Breast epithelium (tissue), 4 donors: ENCODE measurements around the gene LRRTM4. TPM values are rescaled to one million over a fixed set of nuclear protein-coding genes. Genes with fewer than 3 reads are reported as not detected.

ENCODE experiments used
- DNase-seq, 2 donors: peaks; one replicate each; pipeline ENCODE4 v3.0.0-alpha.2; 2019; ENCODE audit warnings: low spot score in 2 of 2
- H3K27ac ChIP-seq, 2 donors: fragments of 200-600 bp; sonication (generic) in 1 of 2; one replicate each; pipeline ENCODE4 v1.5.1; 2016 to 2019; ENCODE audit warnings: mild to moderate bottlenecking in 1 of 2
- H3K27me3 ChIP-seq, 2 donors: fragments of 200-600 bp; sonication (generic) in 1 of 2; one replicate each; pipeline versions ENCODE4 v1.5.1 to v1.6.0; 2017 to 2019; ENCODE audit warnings: control low read depth in 1 of 2, mild to moderate bottlenecking in 1 of 2
- H3K36me3 ChIP-seq: fragments of 200-600 bp; one replicate; pipeline ENCODE4 v1.5.1; 2019
- H3K4me1 ChIP-seq, 2 donors: fragments of 200-600 bp; sonication (generic); one replicate each; pipeline ENCODE4 v1.5.1; 2016 to 2019; ENCODE audit warnings: control low read depth in 1 of 2
- H3K4me3 ChIP-seq, 3 donors: fragments of 200-600 bp; sonication (generic); 1 replicate in 2 of 3; 2 replicates in 1 of 3; pipeline ENCODE4 v1.5.1; 2016 to 2019; ENCODE audit warnings: mild to moderate bottlenecking in 3 of 3, moderate library complexity in 2 of 3
- H3K9me3 ChIP-seq, 2 donors: fragments of 200-600 bp; sonication (generic) in 1 of 2; one replicate each; pipeline ENCODE4 v1.5.1; 2016 to 2019; ENCODE audit warnings: control low read depth in 1 of 2
- POLR2A ChIP-seq: fragments of 450-650 bp; IDR thresholded peaks from one replicate; pipeline ENCODE4 v1.6.1; 2016; ENCODE audit warnings: antibody characterized with exemption, mild to moderate bottlenecking, moderate library complexity
- POLR2AphosphoS5 ChIP-seq, 3 donors: sonication (generic); formaldehyde crosslinking; IDR thresholded peaks; one replicate each; pipeline ENCODE4 v1.6.1; 2017; ENCODE audit warnings: antibody characterized with exemption in 3 of 3
- intact Hi-C: fragments of 100-400 bp; cut with DNase I; formaldehyde crosslinking; loops from one replicate; pipeline ENCODE4 v1.15.1; 2023; ENCODE audit warnings: low total_unique reads
- total RNA-seq, 3 donors: library from RNA; depleted of rRNA; stranded (reverse); fragments of >200 nt; gene quantifications; one replicate each; pipeline ENCODE4 v1.1.0, GENCODE V29; 2016
- TF ChIP-seq, protein P1 (sequence below), 3 donors: fragments of 450-650 bp; IDR thresholded peaks; one replicate each; pipeline ENCODE4 v1.5.1; 2016 to 2017; ENCODE audit warnings: antibody characterized with exemption in 3 of 3, mild to moderate bottlenecking in 3 of 3, moderate library complexity in 3 of 3

LRRTM4 gene
- total RNA-seq, 3 donors from 2014 or later: 0.16 to 1.6 TPM; not detected in 1

DNA sequence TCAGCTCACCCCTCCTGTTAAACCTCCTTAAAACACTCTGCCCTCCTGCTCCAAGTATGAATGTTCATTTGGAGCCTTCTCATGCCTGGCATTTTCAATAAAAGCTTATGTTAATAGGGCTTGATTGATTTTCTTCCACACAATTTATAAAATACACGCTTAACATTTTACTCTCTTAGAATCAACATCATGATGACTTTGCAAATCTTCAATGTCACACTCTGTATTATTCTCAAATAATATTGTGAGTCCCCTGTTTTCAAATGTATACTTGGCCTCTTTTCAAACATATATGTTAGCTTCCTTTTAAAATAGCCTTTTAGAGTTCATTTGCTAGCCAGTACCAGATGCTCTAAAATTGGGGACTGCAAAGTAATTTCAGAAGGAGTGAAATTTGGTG is 520.3 kb downstream of the LRRTM4 start:
- Histone ChIP-seq H3K4me3 (no peak overlapping the region), H3K9me3 (no peaks in the 10 kb centered on the region), H3K4me1 (no peaks in the 10 kb centered on the region), H3K36me3 (no peaks in the 10 kb centered on the region), H3K27ac (no peak overlapping the region), H3K27me3 (no peaks in the 10 kb centered on the region)
- intact Hi-C loops: loop anchor here (5.0 kb wide), 1 partner anchor 1075 kb away; no protein-coding TSS in a partner anchor
- TF ChIP-seq, protein P1, sequence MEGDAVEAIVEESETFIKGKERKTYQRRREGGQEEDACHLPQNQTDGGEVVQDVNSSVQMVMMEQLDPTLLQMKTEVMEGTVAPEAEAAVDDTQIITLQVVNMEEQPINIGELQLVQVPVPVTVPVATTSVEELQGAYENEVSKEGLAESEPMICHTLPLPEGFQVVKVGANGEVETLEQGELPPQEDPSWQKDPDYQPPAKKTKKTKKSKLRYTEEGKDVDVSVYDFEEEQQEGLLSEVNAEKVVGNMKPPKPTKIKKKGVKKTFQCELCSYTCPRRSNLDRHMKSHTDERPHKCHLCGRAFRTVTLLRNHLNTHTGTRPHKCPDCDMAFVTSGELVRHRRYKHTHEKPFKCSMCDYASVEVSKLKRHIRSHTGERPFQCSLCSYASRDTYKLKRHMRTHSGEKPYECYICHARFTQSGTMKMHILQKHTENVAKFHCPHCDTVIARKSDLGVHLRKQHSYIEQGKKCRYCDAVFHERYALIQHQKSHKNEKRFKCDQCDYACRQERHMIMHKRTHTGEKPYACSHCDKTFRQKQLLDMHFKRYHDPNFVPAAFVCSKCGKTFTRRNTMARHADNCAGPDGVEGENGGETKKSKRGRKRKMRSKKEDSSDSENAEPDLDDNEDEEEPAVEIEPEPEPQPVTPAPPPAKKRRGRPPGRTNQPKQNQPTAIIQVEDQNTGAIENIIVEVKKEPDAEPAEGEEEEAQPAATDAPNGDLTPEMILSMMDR (IDR thresholded peaks at IDR 0.05): no peak
- TF ChIP-seq POLR2AphosphoS5 (IDR thresholded peaks at IDR 0.05) (no peak), POLR2A (no peak)
- DNase-seq: no peak

DNA sequence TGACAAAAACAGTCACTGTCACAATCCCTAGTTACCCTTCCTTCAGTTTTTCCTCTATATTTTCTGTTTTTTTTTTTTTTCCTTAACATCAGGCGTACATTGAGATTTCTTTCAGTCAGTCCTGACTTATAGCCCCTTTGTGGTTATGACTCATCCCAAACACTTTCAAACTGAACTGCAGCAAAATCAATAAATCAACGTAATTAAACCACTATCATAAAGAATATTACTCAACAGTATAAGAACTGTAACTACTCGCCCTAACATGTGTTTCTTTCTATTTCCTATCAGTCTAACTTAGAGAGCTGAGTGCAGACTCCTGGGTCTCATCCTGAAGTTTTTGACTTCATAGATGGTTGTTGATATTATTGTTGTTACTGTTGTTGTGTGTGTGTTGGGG is 523.5 kb downstream of the LRRTM4 start:
- intact Hi-C loops: no loop called here
- no peaks in the 10 kb centered on the region for H3K27me3 ChIP-seq
- H3K36me3 ChIP-seq: no peaks in the 10 kb centered on the region
- no peak overlapping the region for H3K27ac ChIP-seq
- no peak for DNase-seq
- H3K4me1 ChIP-seq: no peaks in the 10 kb centered on the region
- TF ChIP-seq POLR2A (no peak), POLR2AphosphoS5 (IDR thresholded peaks at IDR 0.05) (no peak)
- TF ChIP-seq, protein P1 (IDR thresholded peaks at IDR 0.05): no peak
- H3K9me3 ChIP-seq: no peaks in the 10 kb centered on the region
- no peak overlapping the region for H3K4me3 ChIP-seq

DNA sequence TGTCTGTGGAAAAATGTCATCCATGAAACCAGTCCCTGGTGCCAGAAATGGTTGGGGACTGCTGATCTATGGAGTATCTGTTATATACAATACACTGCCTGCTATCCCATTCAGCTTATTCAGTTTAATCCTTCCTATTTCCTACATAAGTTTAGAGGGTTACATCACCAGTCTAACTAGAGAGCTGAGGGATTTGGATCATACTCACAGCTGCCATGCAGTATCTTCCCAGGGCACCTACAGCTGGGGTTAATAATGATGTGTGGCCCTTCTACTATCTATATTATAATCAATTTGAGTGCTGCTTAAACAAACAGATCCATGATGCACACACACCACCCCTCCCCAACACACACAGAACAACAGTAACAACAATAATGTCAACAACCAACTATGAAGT is 524.0 kb downstream of the LRRTM4 start:
- no peaks in the 10 kb centered on the region for H3K36me3 ChIP-seq
- H3K27me3 ChIP-seq: no peaks in the 10 kb centered on the region
- intact Hi-C loops: no loop called here
- H3K4me1 ChIP-seq: no peaks in the 10 kb centered on the region
- H3K4me3 ChIP-seq: no peak overlapping the region
- TF ChIP-seq, protein P1 (IDR thresholded peaks at IDR 0.05): no peak
- no peak for TF ChIP-seq POLR2A
- no peak for TF ChIP-seq POLR2AphosphoS5 (IDR thresholded peaks at IDR 0.05)
- no peak for DNase-seq
- no peaks in the 10 kb centered on the region for H3K9me3 ChIP-seq
- no peak overlapping the region for H3K27ac ChIP-seq

DNA sequence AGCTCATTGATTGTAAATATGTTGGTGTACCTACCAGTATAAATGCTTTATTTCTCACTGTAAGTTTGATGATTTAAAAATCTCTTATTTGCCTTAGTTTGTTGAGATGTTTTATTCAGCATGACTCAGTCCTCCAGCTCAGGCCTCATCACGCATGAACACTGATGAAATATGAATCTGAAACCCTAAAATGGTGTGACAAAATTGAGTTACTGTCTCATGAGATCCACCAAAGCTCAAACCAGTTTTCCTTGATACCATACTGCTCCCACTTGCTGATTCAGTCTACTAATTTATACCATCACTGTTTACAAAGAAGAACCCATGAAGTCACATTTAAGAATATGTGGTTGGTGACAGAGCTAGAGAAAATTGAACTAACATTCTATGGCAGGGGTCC is 524.9 kb downstream of the LRRTM4 start:
- intact Hi-C loops: no loop called here

DNA sequence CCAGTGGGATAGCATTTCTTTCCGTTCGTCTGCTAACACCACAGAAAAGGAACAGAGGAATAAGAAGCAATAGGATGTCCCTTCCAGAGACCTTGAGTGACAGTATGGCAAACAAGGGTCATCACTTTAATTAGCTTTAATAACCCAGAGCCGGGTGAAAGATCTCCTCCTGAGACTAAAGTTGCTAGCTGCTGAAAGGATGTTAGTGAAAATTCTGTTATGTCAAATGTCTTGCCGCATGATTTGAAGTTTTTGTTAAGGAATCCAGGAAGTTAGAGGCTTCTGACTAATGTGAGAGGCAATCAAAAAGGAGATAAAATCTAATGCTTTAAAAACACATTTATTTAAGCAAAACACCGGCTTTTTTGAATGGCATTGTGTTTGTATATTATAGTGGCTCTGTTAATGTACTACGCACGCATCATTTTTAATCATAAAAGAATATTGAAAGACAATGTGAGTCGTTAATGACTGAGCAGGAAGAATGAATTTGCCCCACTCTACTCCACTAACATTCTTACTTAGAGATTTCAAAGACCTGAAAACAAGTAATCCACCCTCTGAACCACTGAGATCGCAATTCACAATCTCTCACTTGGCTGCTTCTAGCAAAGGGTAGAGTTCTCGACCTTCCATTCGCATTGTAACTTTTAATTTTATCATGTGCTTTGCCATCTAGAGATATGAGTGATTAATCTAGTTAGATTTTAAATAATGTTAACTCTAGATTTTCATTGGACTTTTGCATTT is 536.6 kb downstream of the LRRTM4 start:
- no peak for DNase-seq
- no peaks in the 10 kb centered on the region for H3K36me3 ChIP-seq
- H3K27ac ChIP-seq: no peak overlapping the region
- H3K27me3 ChIP-seq: no peaks in the 10 kb centered on the region
- H3K9me3 ChIP-seq: no peaks in the 10 kb centered on the region
- no peak overlapping the region for H3K4me3 ChIP-seq
- TF ChIP-seq, protein P1 (IDR thresholded peaks at IDR 0.05): no peak
- TF ChIP-seq POLR2AphosphoS5 (IDR thresholded peaks at IDR 0.05) (no peak), POLR2A (no peak)
- H3K4me1 ChIP-seq: no peaks in the 10 kb centered on the region
- intact Hi-C loops: no loop called here

More for the DNA sequence above, 524.9 kb downstream of the LRRTM4 start:
- no peak for TF ChIP-seq POLR2AphosphoS5 (IDR thresholded peaks at IDR 0.05)
- no peak for TF ChIP-seq POLR2A
- TF ChIP-seq, protein P1 (IDR thresholded peaks at IDR 0.05): no peak
- no peaks in the 10 kb centered on the region for H3K4me1 ChIP-seq
- H3K27ac ChIP-seq: no peak overlapping the region
- no peaks in the 10 kb centered on the region for H3K9me3 ChIP-seq
- no peaks in the 10 kb centered on the region for H3K36me3 ChIP-seq
- no peaks in the 10 kb centered on the region for H3K27me3 ChIP-seq
- no peak for DNase-seq
- H3K4me3 ChIP-seq: no peak overlapping the region
